ENCODE results near the gene PBX1. TPM values are rescaled to one million over a fixed set of nuclear protein-coding genes. Genes with fewer than 3 reads are reported as not detected.

Gene PBX1
- total and polyA plus RNA-seq, 4 donors = 2.2 to 17.3 (median 5.1) TPM

DNA sequence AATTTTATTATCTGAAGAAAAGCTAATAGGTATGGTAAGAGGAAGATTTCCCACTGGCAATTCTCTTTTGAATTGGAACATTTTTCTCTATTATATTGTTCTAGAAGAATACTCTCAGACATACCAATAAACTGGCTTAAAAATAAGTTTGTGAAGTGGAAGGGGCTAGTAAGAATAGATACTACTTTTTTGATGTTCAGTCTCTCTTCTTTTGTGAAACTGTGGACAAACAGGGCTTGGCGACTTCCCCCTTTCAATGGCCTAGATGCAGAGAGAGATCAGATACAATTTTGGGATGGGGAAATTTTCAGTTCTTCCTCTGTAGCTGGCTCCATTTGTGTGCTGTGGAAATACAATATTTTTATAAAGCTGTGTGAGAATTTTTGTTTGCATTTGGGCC, 2.5 kb downstream of the PBX1 start:
- Histone ChIP-seq H3K4me1 (ENCODE audit: control insufficient read depth in 4 of 4, insufficient read depth in 4 of 4, low read length in 3 of 4) (peaks cover 2 to 16% (median 15%) of the 10 kb centered on the region in 4 donors), H3K9ac (ENCODE audit: low read depth in 1 of 2, low read length in 2 of 2) (peak overlapping the region in 1 of 2 donors; percentile 84), H3K36me3 (ENCODE audit: control insufficient read depth in 4 of 4, insufficient read depth in 3 of 4, low read depth in 1 of 4, low read length in 3 of 4) (no peaks in the 10 kb centered on the region), H3K4me3 (ENCODE audit: low read depth in 1 of 3, low read length in 3 of 3) (no peak overlapping the region), H3K9me3 (ENCODE audit: control insufficient read depth in 4 of 4, low read length in 3 of 4) (no peaks in the 10 kb centered on the region), H3K27ac (ENCODE audit: low read depth in 1 of 2, low read length in 2 of 2) (no peak overlapping the region), H3K27me3 (ENCODE audit: control insufficient read depth in 4 of 4, insufficient read depth in 4 of 4, low read length in 3 of 4) (no peaks in the 10 kb centered on the region)
- no peak for TF ChIP-seq NR2F2 (IDR thresholded peaks at IDR 0.05)
- no peak for DNase-seq (ENCODE audit: low spot score)
- WGBS = 43% methylated on average over 1 of the region's 1 CpG

DNA sequence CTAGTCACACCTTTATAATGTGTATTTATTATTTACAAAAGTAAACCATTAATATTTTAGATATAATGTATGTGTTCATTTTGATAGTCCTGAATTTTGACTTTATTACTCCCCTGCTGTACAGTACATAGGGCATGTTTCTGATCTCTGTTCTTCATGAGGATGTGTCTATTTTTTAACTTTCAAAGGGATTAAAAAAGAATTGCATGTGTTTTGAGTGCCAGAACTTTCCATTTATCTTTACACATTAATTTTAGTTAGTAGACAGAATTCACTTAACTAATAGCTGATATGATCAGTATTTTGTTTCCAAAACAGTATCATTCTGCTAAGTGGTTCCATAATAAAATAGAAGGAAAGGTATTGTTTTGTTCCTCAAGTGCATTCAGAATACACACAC, 3.1 kb downstream of the PBX1 start:
- DNase-seq (ENCODE audit: low spot score) = no peak
- no peak overlapping the region for H3K9ac ChIP-seq (ENCODE audit: low read depth in 1 of 2, low read length in 2 of 2)
- no peak overlapping the region for H3K4me3 ChIP-seq (ENCODE audit: low read depth in 1 of 3, low read length in 3 of 3)
- no peaks in the 10 kb centered on the region for H3K9me3 ChIP-seq (ENCODE audit: control insufficient read depth in 4 of 4, low read length in 3 of 4)
- no peaks in the 10 kb centered on the region for H3K36me3 ChIP-seq (ENCODE audit: control insufficient read depth in 4 of 4, insufficient read depth in 3 of 4, low read depth in 1 of 4, low read length in 3 of 4)
- H3K4me1 ChIP-seq (ENCODE audit: control insufficient read depth in 4 of 4, insufficient read depth in 4 of 4, low read length in 3 of 4) = peaks cover 2 to 16% (median 15%) of the 10 kb centered on the region in 4 donors
- no peak overlapping the region for H3K27ac ChIP-seq (ENCODE audit: low read depth in 1 of 2, low read length in 2 of 2)
- H3K27me3 ChIP-seq (ENCODE audit: control insufficient read depth in 4 of 4, insufficient read depth in 4 of 4, low read length in 3 of 4) = no peaks in the 10 kb centered on the region
- TF ChIP-seq HNF4A (conservative IDR thresholded peaks at IDR 0.05) (no peak), YY1 (IDR thresholded peaks at IDR 0.05) (no peak), FOXA2 (IDR thresholded peaks at IDR 0.05) (no peak), SP1 (IDR thresholded peaks at IDR 0.05) (no peak), TAF1 (conservative IDR thresholded peaks at IDR 0.05) (no peak), FOXA1 (IDR thresholded peaks at IDR 0.05) (no peak), JUND (IDR thresholded peaks at IDR 0.05) (no peak), EGR1 (IDR thresholded peaks at IDR 0.05; ENCODE audit: low read depth in 2 of 2) (no peak)

DNA sequence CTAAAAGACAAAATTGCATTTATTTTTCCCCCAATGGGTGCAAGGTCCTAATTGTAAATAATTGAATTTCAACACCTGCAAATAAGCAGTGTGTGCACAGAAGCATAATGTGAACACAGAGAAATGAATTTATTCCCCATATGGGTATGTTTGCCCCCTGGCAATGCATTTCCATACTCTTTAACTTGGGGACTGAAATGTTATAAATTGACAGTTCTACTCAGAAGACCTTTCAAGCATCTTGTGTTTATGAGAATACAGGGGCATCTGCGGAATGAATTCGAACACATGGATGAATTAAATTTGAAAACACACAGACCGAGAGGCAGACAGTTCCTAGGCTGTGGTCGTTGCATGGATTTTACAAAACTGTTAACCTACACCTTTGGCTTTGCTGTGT, 3.5 kb downstream of the PBX1 start:
- Histone ChIP-seq H3K9me3 (ENCODE audit: control insufficient read depth in 4 of 4, low read length in 3 of 4) (no peaks in the 10 kb centered on the region), H3K4me3 (ENCODE audit: low read depth in 1 of 3, low read length in 3 of 3) (no peak overlapping the region), H3K9ac (ENCODE audit: low read depth in 1 of 2, low read length in 2 of 2) (no peak overlapping the region), H3K36me3 (ENCODE audit: control insufficient read depth in 4 of 4, insufficient read depth in 3 of 4, low read depth in 1 of 4, low read length in 3 of 4) (no peaks in the 10 kb centered on the region), H3K27ac (ENCODE audit: low read depth in 1 of 2, low read length in 2 of 2) (no peak overlapping the region), H3K4me1 (ENCODE audit: control insufficient read depth in 4 of 4, insufficient read depth in 4 of 4, low read length in 3 of 4) (peaks cover 2 to 14% (median 13%) of the 10 kb centered on the region in 4 donors), H3K27me3 (ENCODE audit: control insufficient read depth in 4 of 4, insufficient read depth in 4 of 4, low read length in 3 of 4) (no peaks in the 10 kb centered on the region)
- TF ChIP-seq HNF4G (IDR thresholded peaks at IDR 0.05) (no peak), JUND (IDR thresholded peaks at IDR 0.05) (no peak), HNF4A (conservative IDR thresholded peaks at IDR 0.05) (no peak)
- TF ChIP-seq, protein P1, sequence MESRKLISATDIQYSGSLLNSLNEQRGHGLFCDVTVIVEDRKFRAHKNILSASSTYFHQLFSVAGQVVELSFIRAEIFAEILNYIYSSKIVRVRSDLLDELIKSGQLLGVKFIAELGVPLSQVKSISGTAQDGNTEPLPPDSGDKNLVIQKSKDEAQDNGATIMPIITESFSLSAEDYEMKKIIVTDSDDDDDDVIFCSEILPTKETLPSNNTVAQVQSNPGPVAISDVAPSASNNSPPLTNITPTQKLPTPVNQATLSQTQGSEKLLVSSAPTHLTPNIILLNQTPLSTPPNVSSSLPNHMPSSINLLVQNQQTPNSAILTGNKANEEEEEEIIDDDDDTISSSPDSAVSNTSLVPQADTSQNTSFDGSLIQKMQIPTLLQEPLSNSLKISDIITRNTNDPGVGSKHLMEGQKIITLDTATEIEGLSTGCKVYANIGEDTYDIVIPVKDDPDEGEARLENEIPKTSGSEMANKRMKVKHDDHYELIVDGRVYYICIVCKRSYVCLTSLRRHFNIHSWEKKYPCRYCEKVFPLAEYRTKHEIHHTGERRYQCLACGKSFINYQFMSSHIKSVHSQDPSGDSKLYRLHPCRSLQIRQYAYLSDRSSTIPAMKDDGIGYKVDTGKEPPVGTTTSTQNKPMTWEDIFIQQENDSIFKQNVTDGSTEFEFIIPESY (IDR thresholded peaks at IDR 0.05) = no peak
- 73% methylated on average over 4 of the region's 4 CpGs for WGBS
- no peak for DNase-seq (ENCODE audit: low spot score)

DNA sequence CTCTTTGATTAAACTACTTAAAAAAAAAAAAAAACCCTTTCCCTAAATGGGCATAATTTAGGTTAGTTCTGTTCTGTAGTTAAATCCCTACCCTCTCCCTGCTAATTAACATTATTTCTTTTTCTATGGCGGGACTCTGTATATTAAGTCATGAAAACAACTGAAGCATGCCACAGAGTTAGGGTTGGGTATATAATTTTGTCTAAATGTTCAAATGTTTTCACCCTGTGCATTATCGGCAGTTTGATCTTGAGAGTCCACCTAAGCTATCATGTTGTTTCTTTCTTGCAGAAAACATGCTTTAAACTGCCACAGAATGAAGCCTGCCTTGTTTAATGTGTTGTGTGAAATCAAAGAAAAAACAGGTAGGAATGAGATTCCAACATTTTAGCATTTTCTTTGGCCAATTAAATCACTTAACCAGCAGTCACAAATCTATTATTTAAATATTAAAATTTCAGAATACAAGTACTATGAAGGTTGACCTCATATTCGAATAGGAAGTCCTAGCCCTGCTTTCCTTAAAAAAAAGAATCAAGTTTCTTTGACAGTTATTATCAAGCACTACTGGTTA, 4.0 kb downstream of the PBX1 start:
- Histone ChIP-seq H3K27ac (ENCODE audit: low read depth in 1 of 2, low read length in 2 of 2) (no peak overlapping the region), H3K4me3 (ENCODE audit: low read depth in 1 of 3, low read length in 3 of 3) (no peak overlapping the region)

More for the DNA sequence above, 4.0 kb downstream of the PBX1 start:
- DNase-seq (ENCODE audit: low spot score) = no peak
- WGBS = 72% methylated on average over 3 of the region's 3 CpGs
- Histone ChIP-seq H3K9ac (ENCODE audit: low read depth in 1 of 2, low read length in 2 of 2) (no peak overlapping the region), H3K4me1 (ENCODE audit: control insufficient read depth in 4 of 4, insufficient read depth in 4 of 4, low read length in 3 of 4) (peaks cover 0 to 11% (median 8%) of the 10 kb centered on the region in 4 donors), H3K9me3 (ENCODE audit: control insufficient read depth in 4 of 4, low read length in 3 of 4) (no peaks in the 10 kb centered on the region), H3K36me3 (ENCODE audit: control insufficient read depth in 4 of 4, insufficient read depth in 3 of 4, low read depth in 1 of 4, low read length in 3 of 4) (no peaks in the 10 kb centered on the region), H3K27me3 (ENCODE audit: control insufficient read depth in 4 of 4, insufficient read depth in 4 of 4, low read length in 3 of 4) (no peaks in the 10 kb centered on the region)
- TF ChIP-seq EGR1 (IDR thresholded peaks at IDR 0.05; ENCODE audit: low read depth in 2 of 2) (no peak), YY1 (IDR thresholded peaks at IDR 0.05) (no peak), RAD21 (IDR thresholded peaks at IDR 0.05) (no peak), NR2F2 (IDR thresholded peaks at IDR 0.05) (no peak), RXRA (IDR thresholded peaks at IDR 0.05) (no peak), HNF4A (conservative IDR thresholded peaks at IDR 0.05) (no peak), FOXA2 (IDR thresholded peaks at IDR 0.05) (no peak), HNF4G (IDR thresholded peaks at IDR 0.05) (no peak)
- TF ChIP-seq, protein P2, sequence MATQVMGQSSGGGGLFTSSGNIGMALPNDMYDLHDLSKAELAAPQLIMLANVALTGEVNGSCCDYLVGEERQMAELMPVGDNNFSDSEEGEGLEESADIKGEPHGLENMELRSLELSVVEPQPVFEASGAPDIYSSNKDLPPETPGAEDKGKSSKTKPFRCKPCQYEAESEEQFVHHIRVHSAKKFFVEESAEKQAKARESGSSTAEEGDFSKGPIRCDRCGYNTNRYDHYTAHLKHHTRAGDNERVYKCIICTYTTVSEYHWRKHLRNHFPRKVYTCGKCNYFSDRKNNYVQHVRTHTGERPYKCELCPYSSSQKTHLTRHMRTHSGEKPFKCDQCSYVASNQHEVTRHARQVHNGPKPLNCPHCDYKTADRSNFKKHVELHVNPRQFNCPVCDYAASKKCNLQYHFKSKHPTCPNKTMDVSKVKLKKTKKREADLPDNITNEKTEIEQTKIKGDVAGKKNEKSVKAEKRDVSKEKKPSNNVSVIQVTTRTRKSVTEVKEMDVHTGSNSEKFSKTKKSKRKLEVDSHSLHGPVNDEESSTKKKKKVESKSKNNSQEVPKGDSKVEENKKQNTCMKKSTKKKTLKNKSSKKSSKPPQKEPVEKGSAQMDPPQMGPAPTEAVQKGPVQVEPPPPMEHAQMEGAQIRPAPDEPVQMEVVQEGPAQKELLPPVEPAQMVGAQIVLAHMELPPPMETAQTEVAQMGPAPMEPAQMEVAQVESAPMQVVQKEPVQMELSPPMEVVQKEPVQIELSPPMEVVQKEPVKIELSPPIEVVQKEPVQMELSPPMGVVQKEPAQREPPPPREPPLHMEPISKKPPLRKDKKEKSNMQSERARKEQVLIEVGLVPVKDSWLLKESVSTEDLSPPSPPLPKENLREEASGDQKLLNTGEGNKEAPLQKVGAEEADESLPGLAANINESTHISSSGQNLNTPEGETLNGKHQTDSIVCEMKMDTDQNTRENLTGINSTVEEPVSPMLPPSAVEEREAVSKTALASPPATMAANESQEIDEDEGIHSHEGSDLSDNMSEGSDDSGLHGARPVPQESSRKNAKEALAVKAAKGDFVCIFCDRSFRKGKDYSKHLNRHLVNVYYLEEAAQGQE (IDR thresholded peaks at IDR 0.05) = no peak
- TF ChIP-seq, protein P1 (IDR thresholded peaks at IDR 0.05) = no peak
